CD4-positive, alpha-beta T cell treated with Interleukin-17A for 1 hour (primary cell): ENCODE results near the gene IRF2.

ENCODE experiments used
- DNase-seq: peaks from one replicate; pipeline ENCODE4 v3.0.0-alpha.2; 2020

IRF2 gene

DNA sequence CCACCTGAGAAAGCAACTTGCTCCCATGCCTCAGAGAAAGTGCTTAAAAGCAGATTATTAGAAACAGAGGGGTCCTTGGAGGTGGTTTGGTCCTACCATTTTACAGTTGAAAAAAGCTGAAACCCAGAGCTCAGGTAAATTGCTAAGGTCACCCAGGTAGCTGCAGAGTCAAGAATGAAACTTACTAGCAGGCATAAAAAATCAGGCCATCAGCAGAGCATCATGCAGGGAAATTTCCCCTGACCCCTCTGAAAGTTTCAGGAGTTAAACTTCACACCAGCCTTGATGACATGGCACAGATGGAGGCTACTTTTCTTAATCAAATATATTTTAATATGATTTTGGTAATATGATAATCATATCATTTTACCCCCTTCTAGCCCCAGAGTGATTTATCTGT is 70.3 kb downstream of the IRF2 start:
- DNase-seq: no peak

DNA sequence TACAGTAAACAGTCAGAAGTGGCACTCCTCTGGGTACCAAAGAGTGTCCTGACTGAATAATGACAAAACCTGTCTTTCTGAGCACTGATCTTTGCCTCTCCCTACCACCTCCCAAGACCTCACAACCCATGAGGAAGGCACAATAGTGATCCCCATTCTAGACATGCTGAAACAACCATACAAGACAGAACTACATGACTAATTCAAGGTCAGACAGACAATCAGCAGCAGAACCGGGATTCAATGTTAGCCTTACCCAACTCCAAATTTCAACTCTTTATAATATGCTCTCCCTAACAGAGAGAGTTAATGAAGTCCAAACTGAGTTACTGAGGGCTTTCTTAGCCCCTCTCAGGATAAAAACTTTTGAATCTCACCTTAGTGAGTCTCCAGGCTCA is 71.0 kb downstream of the IRF2 start:
- no peak for DNase-seq

DNA sequence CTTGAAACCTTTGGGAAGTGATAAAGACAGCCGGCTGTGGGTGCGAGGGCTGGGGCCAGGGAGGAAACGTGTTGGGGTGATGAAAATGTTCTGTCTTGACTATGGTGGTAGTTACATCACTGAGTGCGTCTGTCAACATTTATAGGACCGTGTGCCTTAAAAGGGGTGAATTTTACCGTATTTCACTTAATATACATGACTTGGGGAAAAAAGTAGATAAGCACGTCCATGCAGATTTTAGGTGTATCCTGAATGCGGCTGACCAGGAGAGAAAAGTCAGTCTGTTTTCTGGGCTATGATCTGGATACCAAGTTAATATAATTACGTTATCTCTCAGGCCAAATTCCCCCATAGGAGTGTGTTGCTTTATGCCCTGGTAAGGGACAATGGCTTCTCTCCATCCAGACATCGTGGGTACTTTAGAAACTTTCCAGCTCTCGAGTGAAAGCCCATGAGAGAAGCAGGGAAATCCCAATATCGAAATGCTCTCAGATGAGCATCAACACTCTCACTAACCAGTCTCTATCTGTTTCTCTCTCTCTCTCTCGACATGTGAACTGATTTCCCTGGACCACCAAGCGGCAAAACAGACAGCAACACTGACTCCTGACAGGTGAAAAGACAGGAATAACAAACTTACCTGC is 71.5 kb downstream of the IRF2 start:
- no peak for DNase-seq

DNA sequence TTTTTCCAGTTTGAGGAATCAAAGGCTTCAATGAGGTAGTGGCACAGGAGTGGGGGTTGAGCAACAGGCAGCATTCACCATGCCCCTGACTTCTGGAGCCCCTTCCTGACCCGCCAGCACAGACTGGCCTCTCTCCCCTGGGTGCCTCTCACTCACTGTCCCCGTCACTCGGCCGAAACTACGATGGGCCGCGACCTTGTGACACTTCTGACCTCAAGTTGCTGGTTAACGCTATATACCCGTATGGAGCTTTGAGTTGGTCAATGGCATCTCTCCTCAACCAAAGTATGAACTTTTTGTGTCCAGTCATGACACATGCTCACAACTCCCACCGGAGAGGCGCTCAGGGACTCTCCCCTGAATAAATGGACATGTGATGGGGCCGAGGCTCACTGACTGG is 72.1 kb downstream of the IRF2 start:
- DNase-seq: no peak

DNA sequence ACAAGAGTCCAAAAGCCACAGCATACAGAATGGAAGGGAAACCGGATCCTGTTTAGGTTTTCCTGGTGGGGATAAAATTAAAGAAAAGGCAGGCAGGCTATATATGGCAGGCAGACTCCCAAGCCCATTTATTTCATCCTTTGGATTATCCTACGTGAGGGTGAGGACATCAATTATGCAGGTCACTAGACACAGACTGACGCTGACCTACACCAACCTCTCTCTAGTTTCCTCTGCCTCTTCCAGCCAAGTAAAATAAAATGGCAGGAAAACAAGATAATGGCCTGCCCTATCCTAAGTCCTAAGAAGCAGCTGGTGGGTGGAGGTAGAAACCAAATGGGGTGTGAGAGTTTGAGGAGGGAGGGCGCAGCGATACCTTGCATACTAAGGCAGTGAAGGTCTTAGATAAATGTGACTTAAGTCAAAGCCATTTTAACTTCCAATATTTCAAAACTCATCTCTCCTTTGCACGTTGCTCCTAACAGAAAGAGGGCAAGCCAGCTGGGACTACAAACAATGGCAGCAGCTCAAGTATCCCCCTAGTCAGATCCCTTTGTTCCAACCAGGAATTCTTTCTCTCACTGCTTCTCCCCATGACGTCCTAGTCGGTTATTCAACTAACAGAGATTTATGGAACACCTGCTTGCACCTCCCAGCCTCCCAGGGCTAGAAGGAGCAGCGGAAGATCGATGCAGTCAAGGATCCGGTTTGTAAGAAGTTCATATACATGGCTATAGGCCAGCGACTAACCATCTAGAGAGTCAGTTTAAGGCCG is 72.8 kb downstream of the IRF2 start:
- no peak for DNase-seq

DNA sequence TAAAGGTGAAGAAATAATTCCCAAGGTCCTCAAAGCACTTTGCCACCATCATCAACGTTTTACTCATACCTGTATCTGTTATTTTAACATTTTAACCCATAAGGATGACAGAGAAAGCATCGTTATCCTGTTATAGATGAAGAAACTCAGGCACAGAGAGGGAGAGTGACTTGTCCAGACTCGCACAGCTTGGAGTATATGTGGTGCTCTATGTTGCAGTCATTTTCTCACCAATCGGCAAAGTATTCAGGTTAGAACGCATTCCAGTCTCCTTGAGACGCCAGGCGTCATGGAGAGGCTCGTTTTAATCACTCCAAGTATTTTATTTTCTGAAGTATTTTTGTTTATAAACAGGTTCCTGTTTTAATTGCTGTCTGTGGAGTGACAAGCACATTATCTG is 73.5 kb downstream of the IRF2 start:
- no peak for DNase-seq

DNA sequence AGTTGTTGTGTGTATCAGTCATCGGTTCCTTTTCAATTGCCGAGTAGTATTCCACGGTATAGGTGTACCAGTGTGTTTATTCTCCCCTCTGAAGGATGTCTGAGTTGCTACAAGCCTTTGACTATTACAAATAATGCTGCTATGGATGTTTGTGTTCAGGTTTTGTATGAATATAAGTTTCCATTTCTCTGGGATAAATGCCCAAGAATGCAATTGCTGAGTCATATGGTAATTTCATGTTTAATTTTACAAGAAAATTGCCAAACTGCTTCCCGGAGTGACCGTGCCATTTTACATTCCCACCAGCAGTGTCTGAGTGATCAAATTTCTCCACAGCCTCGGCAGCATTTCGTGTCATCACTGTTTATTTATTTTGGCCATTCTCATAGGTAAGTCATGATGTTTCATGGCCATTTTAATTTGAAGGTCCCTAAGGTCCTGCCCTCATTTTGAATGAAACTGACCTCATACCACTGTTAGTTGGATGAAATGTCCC is 73.9 kb downstream of the IRF2 start:
- no peak for DNase-seq

DNA sequence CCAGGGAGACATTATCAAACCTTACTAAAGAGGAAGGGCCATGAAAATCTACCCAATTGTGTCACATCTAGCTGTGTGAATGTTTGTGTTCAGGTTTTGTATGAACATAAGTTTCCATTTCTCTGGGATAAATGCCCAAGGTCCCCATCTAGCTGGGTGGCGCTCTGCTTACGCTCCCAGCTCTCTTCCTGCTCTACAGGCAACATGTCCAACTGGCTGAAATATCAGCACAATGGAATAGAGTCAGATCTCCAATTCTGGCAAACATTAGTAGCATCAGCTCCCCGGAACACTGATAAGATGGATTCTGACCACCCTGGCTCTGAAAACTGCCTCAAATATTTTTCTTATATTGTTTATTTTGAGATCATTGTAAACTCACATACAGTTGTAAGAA is 74.8 kb downstream of the IRF2 start:
- DNase-seq: no peak

DNA sequence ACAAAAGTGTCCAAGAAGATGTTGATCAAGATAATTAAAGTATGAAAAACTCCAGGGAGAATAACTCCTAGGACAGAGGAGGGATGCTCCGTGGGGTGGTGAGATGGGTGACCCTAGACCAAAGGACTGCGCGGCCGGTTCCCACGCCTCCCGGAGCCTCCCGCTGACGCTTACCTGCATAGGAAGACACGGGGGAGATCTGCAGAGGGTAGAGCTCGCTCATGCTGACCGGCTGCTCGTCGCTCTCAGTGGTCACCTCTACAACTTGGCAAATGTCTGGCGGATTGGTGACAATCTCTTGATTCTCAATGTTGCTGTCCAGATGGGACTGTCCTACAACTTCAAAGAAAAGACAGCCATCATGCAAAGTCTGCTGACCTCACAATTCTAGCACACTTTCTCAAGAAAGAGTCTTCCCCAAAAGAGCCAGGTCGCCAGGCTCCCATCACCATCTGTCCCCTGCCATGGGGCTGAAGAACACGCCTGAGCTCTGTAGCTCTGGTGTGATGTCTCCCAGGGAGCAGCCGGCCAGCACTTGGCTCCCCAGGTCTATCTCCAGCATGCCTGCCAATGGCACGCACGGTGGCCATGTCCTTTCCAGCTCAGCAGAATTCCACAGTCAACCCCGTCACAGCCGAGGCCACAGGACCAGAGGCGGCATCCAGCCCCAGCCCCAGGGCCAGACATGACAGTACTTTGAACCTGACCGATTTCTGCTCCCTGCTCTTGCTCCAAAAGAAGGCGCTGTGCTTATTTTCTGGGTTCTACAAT is 75.4 kb downstream of the IRF2 start:
- DNase-seq: no peak

DNA sequence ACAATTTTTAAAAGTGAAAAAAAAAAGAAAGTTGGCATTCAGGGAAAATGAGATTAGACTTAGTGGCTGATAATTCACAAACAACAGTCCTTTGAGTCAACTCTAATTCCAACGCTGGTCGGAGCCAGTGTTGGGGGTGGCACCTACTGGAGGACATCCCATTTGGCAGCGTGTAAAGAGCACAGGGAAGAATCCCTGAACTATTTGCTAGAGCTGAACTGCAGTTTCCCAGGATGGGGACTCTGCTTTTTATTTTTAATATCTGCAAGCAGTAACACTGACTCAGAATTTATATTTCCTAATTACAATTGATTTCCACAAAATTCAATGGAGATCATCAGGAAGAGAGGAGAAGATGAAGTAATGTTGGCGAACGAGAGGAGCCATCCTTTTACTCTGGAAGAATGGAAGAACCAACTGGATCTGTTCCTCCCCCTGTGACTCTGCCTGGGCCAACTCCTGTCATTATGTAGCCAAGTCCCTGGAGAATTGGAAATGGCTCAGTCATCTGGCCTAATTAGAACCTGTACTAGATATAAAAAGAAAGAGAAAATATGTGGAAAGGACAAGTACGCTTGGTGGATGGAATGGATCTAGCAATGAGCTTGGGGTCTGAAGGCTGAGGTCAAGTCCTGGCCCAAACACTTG is 76.7 kb downstream of the IRF2 start:
- no peak for DNase-seq

DNA sequence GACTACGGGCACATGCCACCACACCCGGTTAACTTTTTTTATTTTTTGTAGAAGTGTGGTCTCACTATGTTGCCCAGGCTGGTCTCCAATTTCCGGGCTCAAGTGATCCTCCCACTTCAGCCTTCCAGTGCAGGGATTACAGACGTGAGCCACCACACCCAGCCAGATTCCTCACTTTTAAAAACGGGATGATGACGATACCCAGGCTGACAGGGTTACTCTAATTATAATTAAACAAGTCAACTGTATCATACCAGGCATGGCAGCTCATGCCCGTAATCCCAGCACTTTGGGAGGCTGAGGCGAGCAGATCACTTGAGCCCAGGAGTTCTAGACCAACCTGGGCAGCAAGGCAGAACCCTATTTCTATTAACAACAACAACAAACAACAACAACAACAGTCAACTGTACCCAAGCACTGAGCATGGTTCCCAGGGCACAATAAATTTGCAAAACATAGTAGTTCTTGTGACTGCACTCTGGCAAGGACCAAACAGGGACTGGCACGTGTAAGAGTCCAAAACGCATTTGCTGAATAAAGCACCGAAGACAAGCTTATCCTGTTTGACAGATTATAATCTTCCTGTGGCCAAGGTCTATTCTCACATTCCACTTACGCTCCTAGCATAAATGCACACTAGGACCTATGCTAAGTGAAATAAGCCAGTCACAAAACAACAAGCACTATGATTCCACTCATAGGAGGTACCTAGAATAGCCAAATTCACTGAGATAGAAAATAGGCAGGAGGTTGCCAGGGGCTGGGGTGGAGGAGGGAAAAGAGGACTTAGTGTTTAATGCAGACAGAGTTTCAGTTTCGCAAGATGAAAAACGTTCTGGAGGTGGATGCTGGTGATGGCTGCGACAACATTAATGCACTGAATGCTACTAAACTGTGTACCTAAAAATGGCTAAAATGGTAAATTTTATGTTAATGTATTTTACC is 77.5 kb downstream of the IRF2 start:
- no peak for DNase-seq

DNA sequence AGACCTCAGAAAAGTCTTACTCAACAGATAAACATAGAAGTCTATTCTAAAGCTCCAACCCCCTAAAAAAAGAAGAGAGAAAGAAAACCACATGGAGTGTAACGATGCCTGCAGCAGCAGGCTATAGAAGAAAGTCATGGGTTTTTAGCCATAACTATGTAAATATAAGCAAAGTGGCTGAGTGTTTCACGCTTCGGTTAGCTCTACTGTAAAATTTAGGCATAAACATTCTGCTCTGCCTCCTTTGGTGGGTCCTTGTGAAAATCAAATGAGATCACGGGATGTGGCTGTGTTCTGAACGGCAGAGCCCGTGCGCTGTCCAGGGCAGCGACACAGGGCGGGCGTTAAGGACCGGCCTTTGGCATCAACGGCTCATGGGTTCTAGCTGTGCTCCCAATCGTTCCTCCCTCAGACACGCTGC is 78.4 kb downstream of the IRF2 start:
- DNase-seq: no peak

DNA sequence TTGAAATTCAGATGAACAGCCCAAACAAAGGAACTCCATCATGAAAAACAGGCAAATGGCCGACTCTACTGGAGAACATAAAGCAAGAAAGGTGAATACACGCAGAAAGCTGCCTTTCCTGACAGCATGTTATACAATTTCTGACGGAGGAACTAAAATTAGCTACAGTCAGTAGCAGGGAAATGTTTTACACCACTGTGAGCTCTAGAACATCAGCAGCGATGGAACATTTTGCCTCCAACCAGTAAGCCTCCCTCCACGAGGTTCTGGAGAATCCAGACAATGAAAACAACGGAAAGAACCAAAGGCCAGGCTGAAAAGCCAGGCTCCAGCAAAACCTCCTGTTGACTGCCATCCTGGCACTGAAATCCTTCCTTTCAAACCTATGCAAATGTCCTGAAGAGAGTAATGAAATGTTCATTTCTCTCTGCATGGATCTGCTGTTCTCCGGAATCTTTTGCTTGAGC is 78.9 kb downstream of the IRF2 start:
- DNase-seq: no peak

DNA sequence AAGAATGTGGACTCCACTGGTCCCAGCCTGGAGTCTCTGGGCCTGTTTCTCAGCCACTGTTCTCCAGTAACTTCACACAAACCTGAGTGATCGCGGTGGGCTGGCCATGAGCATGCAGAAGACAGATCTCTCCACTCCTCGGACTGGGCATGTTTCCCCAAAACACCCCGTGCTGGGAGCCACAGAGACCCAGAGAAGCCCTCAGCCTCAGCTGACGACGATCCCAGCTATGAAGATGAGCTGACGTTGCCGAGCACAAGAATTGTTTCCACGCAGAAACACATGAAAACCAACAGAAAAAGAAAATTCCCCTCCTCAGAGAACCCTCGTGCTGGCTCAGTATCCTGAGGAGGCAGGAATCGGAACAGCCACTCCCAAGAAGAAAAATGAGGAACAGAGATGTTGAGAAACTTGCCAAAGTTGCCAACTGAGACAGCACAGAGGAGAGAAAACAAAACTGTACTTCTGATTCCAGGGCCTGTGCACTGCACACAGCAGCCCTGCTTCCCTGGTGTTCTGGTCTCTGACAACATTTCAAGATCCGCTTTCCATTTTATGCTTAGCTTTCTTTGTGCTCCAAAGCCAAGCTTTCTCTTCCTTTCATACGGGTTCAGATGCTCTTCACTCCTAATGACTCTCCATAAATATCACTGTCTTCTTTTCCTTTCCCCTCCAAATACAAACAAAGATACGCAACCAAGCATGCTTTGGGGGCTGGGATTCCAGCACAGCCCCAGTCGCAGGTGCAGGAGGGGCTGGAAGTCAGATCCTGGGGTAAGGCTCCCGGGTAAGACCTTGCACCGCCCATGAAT is 81.4 kb downstream of the IRF2 start:
- no peak for DNase-seq

DNA sequence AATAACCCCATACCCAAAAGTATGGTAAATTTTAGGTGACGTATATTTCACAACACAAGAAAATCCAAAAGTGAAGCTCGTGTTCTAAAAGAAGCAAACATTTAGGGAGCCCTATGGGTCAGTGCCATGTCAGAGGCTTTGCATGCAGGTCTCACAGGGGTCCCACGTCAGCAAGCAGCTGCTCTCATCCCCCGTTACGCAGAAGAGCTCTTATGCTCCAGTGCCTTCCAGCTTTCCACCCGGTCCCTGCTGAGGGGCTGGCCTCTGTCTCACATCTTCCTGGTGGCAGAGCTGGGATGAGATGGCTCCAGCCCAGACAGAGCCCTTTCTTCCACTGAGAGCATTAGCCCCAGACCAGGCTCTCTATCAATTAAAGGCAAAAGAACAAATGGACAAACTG is 82.0 kb downstream of the IRF2 start:
- DNase-seq: no peak

DNA sequence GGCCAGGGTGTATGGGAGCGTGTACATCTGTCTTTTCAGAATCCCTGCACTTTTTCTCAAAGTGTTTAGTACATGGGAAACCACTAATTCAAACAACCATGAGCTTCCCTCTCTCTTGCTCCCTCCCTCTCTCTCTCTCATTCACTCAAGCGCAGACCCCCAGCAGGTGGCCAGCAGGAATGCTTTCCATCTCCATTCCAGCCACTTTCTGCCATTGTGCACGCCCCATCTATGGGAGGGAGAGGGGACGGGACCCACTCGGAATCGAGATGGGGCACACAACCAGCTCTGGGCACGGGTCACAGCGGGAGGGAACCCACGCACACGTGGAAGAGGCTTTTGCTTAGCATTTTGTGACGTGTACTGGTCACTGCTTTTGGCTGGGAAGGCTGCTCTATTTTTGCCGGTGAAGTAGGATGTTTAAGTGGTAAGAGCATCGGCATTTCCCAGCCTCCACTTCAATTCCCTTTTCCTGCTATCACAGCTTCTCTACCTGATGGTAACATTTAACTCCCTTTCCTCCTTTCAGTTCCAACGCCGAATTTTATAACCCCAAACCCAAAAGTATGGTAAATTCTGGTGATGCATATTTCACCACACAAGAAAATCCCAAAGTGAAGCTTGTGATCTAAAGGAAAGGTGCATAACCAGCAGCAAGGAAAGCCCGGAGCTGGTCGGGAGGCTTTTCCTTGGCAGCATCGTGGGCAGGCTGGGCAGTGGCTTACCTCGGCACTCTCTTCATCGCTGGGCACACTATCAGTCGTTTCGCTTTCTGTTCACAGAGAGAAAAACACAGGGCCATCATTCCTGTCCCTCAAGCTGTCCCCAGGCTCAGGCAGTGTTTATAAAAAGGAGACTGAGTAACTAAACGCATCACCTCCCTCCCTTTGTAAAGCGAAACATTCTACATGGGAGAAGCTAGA is 84.1 kb downstream of the IRF2 start:
- no peak for DNase-seq

DNA sequence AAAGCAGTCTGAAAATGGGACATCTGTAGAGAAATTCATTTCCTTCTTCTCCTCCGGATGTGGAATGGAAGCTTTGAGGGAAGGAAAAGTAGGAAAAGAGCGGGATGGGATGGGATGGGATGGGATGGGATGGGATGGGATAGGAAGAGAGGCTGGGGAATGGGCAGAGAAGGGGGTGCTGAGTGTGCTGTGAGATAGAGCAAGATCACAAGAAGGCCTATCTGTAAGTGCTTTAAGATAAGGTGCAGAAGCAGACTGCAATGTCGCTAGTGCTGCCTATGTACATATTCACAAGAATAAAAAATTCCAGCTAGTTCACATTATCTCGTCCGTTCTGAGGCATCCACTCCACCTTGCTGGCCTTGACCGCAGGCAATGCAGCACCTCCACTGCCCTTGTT is 86.2 kb downstream of the IRF2 start:
- no peak for DNase-seq

DNA sequence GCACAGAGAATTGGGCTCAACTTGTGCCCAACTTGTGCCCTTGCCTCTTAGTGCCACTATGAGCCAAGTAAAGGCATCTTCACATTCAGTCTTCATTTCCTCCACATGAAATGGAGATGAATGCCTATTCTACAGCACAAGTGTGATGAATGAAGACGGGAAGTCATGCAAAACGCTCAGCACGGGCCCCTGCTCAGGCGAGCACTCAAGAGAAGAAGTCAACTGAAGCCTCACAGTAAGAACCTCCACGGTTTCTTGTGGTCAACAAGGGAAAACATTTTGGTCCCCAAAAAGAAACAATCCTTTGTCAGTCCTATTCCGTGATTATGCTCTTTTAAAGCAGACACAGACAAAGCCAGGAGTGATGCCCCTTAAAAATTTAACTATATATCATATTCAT is 87.0 kb downstream of the IRF2 start:
- DNase-seq: no peak

DNA sequence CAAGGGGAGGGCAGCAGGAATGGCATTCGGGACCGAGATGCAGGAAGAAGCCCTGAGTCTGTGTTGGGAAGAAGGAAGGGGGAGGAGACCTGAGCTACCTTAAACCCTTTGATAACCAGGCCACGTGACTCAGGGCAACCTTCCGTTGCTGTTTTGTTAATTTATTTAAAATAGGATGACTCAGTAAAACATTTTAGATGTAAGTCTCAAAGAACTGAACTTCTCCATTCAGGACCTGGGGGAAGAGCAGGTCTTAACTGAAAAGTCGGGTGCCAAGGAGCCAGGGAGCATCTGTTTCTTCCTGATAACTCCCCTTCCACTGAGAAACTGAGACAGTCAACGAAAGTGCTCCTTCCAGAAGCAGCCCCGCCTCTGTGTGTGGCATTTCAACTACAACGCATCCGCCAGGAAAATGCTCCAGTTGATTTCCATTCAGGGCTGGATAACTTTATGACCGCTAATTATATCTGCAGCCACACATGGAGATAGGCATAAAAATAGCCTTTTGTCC is 88.0 kb downstream of the IRF2 start:
- no peak for DNase-seq

DNA sequence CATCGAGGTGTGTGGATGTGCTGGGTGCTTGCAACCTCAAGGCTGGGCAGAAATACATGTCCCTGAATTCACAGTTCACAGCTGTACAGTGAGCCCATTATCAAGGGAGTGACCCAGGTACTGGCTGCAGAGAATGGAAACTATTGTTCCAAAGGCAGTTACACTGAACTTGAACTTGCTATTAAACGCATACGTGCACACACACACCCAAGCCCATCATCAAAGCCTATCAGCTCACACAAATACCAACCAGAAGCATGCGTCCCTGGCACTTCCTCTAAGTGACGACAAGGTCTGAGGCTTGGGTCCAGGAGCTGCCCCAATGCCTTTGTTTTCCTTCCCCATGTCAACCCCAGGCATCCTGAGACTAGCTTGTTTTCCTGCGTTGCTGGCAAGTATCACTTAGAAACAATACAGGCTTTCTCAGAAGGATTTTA is 88.6 kb downstream of the IRF2 start:
- no peak for DNase-seq
